GM12892 (cell line): Measurements from ENCODE around the gene PCSK6.

ENCODE experiments used
- POLR2A ChIP-seq: IDR thresholded peaks from 2 replicates; pipeline ENCODE4 v1.6.1; 2011; ENCODE audit warnings: low read depth, low read length, control low read depth
- POLR2AphosphoS5 ChIP-seq: IDR thresholded peaks from 2 replicates; pipeline ENCODE4 v1.6.1; 2011; ENCODE audit warnings: low read depth, low read length, control low read depth

- TF ChIP-seq POLR2A (no peak), POLR2AphosphoS5 (no peak)
These were observed 235.1 kb downstream of the PCSK6 start for GRCh38 chr15:101254157-101255050.
